SK-N-DZ (cell line): ENCODE results near the gene NCKAP5.
A peak's percentile ranks its signal among the peaks of the same experiment; 100 is the strongest.

Experiments used
- DNase-seq: peaks from one replicate; pipeline ENCODE4 v3.0.0-alpha.2; 2015; ENCODE audit warnings: low spot score

NCKAP5 gene

GRCh38 chr2:133271105-133271504 lies 297.2 kb downstream of the NCKAP5 start:
- no peak for DNase-seq

- no peak for DNase-seq
Observed at GRCh38 chr2:133270550-133270949, 297.7 kb downstream of the NCKAP5 start.

GRCh38 chr2:133266926-133267590 lies 301.2 kb downstream of the NCKAP5 start:
- DNase-seq = peak; percentile 12

- DNase-seq = peak; percentile 25
Observed at GRCh38 chr2:133266041-133266925, 302.0 kb downstream of the NCKAP5 start.

GRCh38 chr2:133265432-133265949 lies 302.8 kb downstream of the NCKAP5 start:
- DNase-seq = peak; percentile 15

- DNase-seq = no peak
Observed at GRCh38 chr2:133264989-133265401, 303.3 kb downstream of the NCKAP5 start.

- no peak for DNase-seq
Observed at GRCh38 chr2:133262893-133263292, 305.4 kb downstream of the NCKAP5 start.

GRCh38 chr2:133255360-133255759 lies 312.9 kb downstream of the NCKAP5 start:
- DNase-seq = no peak

GRCh38 chr2:133253793-133254192 lies 314.5 kb downstream of the NCKAP5 start:
- DNase-seq = no peak

GRCh38 chr2:133252780-133253355 lies 315.4 kb downstream of the NCKAP5 start:
- no peak for DNase-seq

GRCh38 chr2:133249362-133249761 lies 318.9 kb downstream of the NCKAP5 start:
- no peak for DNase-seq

GRCh38 chr2:133248264-133248663 lies 320.0 kb downstream of the NCKAP5 start:
- no peak for DNase-seq

- no peak for DNase-seq
Observed at GRCh38 chr2:133247631-133248030, 320.6 kb downstream of the NCKAP5 start.

GRCh38 chr2:133241224-133241571 lies 327.1 kb downstream of the NCKAP5 start:
- DNase-seq = no peak

- DNase-seq = no peak
Observed at GRCh38 chr2:133240491-133241223, 327.6 kb downstream of the NCKAP5 start.

GRCh38 chr2:133235968-133236367 lies 332.3 kb downstream of the NCKAP5 start:
- DNase-seq = no peak

GRCh38 chr2:133232556-133232955 lies 335.7 kb downstream of the NCKAP5 start:
- DNase-seq = no peak

GRCh38 chr2:133231264-133231663 lies 337.0 kb downstream of the NCKAP5 start:
- no peak for DNase-seq

GRCh38 chr2:133229974-133230373 lies 338.3 kb downstream of the NCKAP5 start:
- DNase-seq = no peak

GRCh38 chr2:133223226-133223625 lies 345.0 kb downstream of the NCKAP5 start:
- DNase-seq = peak; percentile 31

GRCh38 chr2:133221398-133221797 lies 346.9 kb downstream of the NCKAP5 start:
- no peak for DNase-seq

GRCh38 chr2:133218204-133218603 lies 350.1 kb downstream of the NCKAP5 start:
- no peak for DNase-seq
